Transverse colon (tissue), 4 donors: ENCODE measurements around the gene ARIH1.
"Not testable (repeated sequence)": the region's sequence is repeated elsewhere in the genome, so short reads cannot be mapped to it uniquely, and the experiment has no call there.

Experiments
- EP300 ChIP-seq: sonication (generic); formaldehyde crosslinking; IDR thresholded peaks from one replicate; pipeline ENCODE4 v1.6.1; 2017; ENCODE audit warnings: antibody characterized with exemption, low read depth
- POLR2A ChIP-seq: fragments of 450-650 bp; IDR thresholded peaks from one replicate; pipeline ENCODE4 v1.6.1; 2016; ENCODE audit warnings: antibody characterized with exemption, mild to moderate bottlenecking, moderate library complexity
- POLR2AphosphoS5 ChIP-seq, 3 donors: sonication (generic); formaldehyde crosslinking; IDR thresholded peaks; one replicate each; pipeline ENCODE4 v1.6.1; 2016; ENCODE audit warnings: antibody characterized with exemption in 3 of 3
- TF ChIP-seq, protein P1 (sequence below), 5 experiments: fragments of 200-600 bp in 3 of 5; fragments of 450-650 bp in 2 of 5; sonication (generic) in 3 of 5; IDR thresholded peaks; 1 replicate in 2 of 5; 2 replicates in 3 of 5; pipeline ENCODE4 v1.5.1; 2016 to 2017; ENCODE audit warnings: antibody characterized with exemption in 5 of 5, inconsistent platforms in 3 of 5, mild to moderate bottlenecking in 2 of 5, moderate library complexity in 1 of 5

DNA sequence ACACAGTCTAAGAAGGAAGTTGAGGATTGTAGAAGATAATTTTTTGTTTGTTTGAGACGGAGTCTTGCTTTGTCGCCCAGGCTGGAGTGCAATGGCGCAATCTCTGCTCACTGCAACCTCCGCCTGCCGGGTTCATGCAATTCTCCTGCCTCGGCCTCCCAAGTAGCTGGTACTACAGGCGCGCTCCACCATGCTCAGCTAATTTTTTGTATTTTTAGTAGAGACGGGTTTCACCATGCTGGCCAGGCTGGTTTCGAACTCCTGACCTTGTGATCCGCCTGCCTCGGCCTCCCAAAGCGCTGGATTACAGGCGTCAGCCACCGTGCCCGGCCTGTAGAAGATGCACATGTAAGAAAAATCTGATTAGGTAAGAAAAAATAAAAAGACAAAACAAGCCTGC is 2.2 kb downstream of the ARIH1 start:
- TF ChIP-seq, protein P1, sequence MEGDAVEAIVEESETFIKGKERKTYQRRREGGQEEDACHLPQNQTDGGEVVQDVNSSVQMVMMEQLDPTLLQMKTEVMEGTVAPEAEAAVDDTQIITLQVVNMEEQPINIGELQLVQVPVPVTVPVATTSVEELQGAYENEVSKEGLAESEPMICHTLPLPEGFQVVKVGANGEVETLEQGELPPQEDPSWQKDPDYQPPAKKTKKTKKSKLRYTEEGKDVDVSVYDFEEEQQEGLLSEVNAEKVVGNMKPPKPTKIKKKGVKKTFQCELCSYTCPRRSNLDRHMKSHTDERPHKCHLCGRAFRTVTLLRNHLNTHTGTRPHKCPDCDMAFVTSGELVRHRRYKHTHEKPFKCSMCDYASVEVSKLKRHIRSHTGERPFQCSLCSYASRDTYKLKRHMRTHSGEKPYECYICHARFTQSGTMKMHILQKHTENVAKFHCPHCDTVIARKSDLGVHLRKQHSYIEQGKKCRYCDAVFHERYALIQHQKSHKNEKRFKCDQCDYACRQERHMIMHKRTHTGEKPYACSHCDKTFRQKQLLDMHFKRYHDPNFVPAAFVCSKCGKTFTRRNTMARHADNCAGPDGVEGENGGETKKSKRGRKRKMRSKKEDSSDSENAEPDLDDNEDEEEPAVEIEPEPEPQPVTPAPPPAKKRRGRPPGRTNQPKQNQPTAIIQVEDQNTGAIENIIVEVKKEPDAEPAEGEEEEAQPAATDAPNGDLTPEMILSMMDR (IDR thresholded peaks at IDR 0.05): not testable (repeated sequence)
- not testable (repeated sequence) for TF ChIP-seq POLR2A; POLR2AphosphoS5 (IDR thresholded peaks at IDR 0.05); EP300
